ENCODE measurements around the gene ARHGEF5.
"Not testable (repeated sequence)": the region's sequence is repeated elsewhere in the genome, so short reads cannot be mapped to it uniquely, and the experiment has no call there.

The ARHGEF5 gene

GRCh38 chr7:144384071-144384470 lies 28.9 kb downstream of the ARHGEF5 start:
- peak; percentile 84 for DNase-seq (ENCODE audit: low read depth)

- DNase-seq (ENCODE audit: low read depth) = peak; percentile 77
These were observed 29.5 kb downstream of the ARHGEF5 start for GRCh38 chr7:144384555-144385245.

DNA sequence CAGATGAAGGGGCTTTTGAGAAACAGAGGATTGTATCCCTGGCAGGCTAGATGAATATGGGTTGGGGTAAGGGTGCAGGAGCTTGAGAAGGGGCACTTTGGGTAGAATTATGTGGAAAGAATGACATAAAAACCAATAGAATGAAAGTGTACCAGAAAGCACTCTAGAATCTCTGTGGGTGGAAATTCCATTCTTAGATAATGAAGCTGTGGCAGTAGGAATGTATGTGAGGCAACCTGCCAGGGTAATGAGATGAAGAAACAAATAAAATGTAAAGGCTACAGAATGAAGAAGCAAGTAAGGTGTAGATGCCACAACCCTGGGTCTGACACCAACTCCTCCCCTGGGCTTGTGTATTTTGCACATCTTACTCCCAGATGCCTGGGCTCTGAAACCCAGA lies 31.5 kb downstream of the ARHGEF5 start:
- DNase-seq (ENCODE audit: low read depth) = peak; percentile 85

DNA sequence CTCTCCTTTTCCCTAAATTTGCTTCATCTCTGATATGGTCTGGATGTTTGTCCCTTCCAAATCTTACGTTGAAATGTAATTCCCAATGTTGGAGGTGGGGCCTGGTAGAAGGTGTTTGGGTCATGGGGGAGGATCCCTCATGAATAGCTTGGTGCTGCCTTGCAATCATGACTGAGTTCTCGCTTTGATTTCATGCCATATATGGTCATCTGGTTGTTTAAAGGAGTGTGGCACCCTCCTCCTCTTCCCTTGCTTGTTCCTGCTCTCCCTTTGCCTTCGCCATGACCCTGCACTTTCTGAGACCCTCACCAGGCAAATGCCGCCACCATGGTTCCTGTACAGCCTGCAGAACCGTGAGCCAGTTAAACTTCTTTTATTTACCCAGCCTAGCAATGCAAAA lies 33.7 kb downstream of the ARHGEF5 start:
- no peak for DNase-seq (ENCODE audit: low read depth)

DNA sequence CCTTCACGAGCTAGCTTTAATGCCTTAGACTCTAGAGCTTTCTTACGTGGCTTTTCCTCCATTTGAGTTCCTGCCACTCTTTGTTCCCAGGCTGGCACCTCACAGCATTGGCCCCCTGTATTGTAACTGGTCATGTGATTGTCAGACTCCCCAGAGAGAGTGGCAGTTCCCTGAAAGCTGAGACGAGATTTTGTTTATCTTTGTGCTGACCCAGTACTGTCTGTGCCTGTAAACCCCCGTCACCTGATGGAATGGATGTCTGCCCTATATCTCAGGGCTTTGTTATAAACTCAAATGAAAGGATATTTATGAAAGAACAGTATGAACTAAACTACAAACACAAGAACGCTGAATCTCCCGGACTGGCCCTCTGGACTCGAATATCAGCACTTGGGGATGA lies 35.3 kb downstream of the ARHGEF5 start:
- peak; percentile 17 for DNase-seq (ENCODE audit: low read depth)

DNA sequence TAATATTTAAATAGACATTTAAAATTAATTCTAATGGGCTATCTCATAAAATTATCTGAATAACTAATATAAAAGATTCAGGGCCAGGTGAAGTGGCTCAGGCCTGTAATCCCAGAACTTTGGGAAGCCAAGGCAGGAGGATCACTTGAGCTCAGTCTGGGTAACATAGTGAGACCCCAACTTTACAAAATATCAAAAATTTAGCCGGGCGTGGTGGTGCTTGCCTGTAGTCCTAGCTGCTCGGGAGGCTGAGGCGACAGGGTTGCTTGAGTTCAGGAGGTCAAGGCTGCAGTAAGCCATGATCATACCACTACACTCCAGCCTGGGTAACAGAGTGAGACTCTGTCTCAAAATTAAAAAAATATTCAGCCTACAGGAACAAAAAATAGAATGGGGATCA lies 35.8 kb downstream of the ARHGEF5 start:
- no peak for DNase-seq (ENCODE audit: low read depth)

GRCh38 chr7:144391823-144392255 lies 36.6 kb downstream of the ARHGEF5 start:
- DNase-seq (ENCODE audit: low read depth) = peak; percentile 54

- no peak for DNase-seq (ENCODE audit: low read depth)
These were observed 41.9 kb downstream of the ARHGEF5 start for GRCh38 chr7:144397086-144397485.

DNA sequence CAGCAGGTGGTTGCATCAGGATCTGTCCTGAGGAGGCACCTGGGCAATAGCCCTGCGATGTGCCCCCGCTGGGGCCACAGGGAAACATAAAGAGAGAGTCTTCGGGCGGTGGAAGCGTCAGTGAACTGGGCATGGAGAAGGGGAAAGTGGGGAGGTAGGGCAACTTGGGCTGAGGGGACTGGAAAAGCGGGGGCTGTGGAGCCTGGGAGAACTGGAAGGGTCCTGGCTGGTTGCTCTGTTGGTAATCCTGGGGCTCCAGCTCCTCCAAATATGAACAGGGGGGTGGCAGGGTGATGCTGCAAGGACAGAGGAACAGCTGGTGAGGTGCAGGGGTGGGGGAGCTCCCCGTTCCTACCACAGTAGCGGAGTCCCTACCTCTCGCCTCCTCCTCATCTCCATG lies 43.1 kb downstream of the ARHGEF5 start:
- no peak for DNase-seq (ENCODE audit: low read depth)

DNA sequence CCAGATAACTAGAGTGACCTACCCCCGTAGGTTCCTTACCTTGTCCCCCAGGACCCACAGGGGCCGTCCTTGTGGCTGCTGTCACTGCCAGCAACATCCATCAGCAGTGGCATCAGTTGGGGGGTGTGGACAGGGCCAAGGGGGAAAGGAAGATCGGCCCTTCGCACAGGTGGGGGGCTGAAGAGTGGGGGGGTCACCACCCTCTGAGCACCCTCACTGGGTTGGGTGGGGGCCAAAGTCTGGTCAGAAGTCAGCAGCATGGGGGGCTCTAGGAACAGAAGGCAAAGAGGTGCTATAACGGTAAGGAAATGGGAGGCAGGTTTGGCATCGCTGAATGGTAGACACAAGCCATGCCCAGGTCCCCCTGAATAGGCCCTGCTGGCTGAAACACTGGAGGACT lies 43.7 kb downstream of the ARHGEF5 start:
- DNase-seq (ENCODE audit: low read depth) = no peak

- no peak for DNase-seq (ENCODE audit: low read depth)
These were observed 44.7 kb downstream of the ARHGEF5 start for GRCh38 chr7:144399946-144400345.

DNA sequence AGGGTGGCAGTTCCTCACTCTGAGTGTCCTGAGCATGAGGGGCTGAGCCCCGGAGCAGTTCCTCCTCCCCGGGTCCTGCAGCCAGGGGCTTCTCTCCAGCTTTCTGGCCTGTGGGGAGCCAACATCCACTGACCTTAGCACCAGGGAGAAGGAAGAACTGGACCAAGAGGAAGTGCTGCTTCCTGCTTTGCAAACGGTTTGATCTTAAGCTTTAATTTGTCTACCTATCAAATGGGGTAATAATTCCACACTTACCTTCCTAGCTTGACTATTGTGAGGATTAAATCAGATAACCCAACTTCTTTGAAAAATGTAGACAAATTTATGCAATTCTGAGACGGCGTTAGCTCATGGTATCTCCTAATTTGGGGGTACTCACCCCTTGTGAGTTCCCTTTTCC lies 46.3 kb downstream of the ARHGEF5 start:
- DNase-seq (ENCODE audit: low read depth) = no peak

DNA sequence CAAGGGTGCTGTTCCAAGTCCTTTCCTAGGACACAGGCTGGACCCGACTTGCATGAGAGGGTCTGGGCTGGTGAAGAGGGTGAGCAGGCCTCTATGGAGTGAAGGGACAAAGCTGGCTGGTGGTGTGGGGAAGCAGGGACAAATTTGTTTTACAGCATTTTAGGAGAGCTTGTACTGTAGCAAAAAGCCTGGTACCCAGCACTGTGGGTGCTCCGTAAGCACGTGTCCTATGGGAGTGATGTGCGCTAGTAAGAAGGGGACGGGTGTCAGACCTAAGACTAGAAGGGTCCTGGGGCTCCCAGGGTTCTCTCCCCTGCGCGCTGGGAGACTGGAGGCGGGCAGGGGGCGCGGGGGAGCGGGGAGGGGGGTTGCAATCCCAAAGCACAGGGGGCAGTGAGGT lies 47.9 kb downstream of the ARHGEF5 start:
- no peak for DNase-seq (ENCODE audit: low read depth)

GRCh38 chr7:144403649-144404061 lies 48.5 kb downstream of the ARHGEF5 start, which contains the start of gene NOBOX:
Gene NOBOX, minus strand, starts transcription at chr7:144403693.
- no peak for DNase-seq (ENCODE audit: low read depth)

DNA sequence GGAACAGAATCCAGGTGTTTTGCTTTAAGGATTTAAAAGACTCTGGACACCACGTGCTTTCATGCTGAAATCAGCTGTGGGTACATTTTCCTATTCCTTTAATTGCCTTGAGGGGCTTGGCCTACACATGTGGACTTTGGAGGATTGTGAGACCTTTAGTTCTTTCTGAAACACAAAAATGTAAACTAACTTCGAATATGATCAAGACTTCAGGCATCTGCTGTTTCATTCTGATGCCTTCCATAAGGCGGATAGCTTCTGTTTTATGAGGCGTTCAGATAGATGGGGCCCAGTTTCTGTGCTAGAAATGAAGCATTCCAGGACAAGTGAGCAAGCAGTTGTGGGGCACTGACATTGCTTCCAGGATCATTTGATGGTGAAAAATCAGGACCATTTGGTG lies 49.7 kb downstream of the ARHGEF5 start:
- DNase-seq (ENCODE audit: low read depth) = no peak

- no peak for DNase-seq (ENCODE audit: low read depth)
These were observed 52.2 kb downstream of the ARHGEF5 start for GRCh38 chr7:144407266-144407931.

DNA sequence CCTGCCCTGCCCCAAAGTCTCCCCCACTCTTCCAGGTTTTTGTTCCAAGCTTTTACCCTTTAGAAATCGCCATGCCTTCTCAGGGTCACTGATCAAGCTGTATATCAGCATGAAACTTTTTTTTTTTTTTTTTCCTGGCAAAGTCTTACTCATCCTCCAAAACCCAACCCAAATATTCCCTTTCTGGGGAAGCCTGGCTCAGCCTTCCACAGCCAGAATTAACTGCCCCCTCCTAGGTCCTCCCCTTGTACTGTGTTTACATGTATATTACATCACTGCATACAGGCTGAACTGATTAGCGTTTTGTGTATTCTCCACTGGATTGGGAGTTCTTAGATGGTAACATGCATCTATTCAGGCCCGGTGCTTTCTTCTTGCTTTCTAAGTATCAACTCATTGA lies 52.9 kb downstream of the ARHGEF5 start:
- no peak for DNase-seq (ENCODE audit: low read depth)

GRCh38 chr7:144410441-144410840 lies 55.2 kb downstream of the ARHGEF5 start:
- no peak for DNase-seq (ENCODE audit: low read depth)

DNA sequence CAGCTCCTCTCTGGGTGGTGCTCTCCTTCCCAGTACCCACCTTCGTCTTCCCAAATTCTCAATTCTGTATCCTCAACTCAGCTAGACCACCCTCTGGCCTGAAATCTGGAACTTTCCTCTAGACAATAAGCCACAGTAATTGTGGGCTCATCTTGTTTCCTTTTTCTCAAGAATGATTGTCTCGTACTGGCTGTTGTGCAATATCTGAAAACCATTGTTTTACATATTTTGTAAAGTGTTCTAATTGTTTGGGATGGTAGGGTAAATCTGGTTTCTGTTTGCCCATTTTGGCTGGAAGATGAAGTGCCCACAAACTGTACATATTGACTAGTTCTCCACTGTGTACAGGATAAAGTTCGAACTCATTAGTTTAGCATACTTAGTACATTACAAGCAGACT lies 59.6 kb downstream of the ARHGEF5 start:
- DNase-seq (ENCODE audit: low read depth) = no peak

DNA sequence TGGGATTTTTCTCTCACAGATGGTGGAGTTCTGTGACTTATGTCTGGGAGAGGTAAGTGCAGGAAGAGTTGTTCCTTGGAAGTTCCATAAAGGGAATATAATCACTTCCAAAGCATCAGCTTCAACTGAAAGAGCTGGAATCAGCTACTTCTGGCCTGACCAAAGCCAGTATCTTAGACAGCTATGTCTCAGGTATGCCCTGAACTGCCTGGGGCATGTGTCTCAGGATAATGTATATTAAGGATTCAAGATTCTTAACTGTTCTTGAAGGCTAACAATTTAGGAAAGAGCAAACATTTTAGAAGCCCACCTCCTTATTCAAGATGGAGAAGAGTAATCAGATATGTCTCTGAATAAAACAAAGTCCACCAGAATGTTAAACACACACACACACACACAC lies 60.7 kb downstream of the ARHGEF5 start:
- no peak for DNase-seq (ENCODE audit: low read depth)

DNA sequence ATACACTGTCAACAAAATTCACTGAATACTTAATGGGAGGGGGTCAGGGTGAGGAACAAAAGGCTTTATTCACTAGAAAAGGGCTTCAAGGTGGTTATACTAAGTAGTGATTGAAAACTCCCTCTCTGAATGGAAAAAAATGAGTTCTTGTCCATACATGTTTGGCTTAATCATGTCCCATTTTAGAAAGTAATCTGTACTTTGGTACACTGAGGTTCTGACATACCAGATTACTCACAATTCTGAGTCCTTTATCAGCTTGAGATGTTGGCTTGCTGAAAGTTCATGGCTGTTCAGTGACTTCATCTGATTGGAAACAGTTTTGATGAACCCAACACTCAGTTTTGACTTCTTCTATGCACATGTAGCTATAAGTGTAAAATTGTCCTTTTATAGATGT lies 61.1 kb downstream of the ARHGEF5 start:
- peak; percentile 15 for DNase-seq (ENCODE audit: low read depth)

GRCh38 chr7:144418931-144419330 lies 63.7 kb downstream of the ARHGEF5 start:
- DNase-seq (ENCODE audit: low read depth) = not testable (repeated sequence)

GRCh38 chr7:144427539-144427938 lies 72.3 kb downstream of the ARHGEF5 start:
- DNase-seq (ENCODE audit: low read depth) = not testable (repeated sequence)

GRCh38 chr7:144428431-144428830 lies 73.2 kb downstream of the ARHGEF5 start:
- no peak for DNase-seq (ENCODE audit: low read depth)
